Measurements from ENCODE around the gene TMEM106B.
"Not testable (repeated sequence)": the region's sequence is repeated elsewhere in the genome, so short reads cannot be mapped to it uniquely, and the experiment has no call there.

The TMEM106B gene

DNA sequence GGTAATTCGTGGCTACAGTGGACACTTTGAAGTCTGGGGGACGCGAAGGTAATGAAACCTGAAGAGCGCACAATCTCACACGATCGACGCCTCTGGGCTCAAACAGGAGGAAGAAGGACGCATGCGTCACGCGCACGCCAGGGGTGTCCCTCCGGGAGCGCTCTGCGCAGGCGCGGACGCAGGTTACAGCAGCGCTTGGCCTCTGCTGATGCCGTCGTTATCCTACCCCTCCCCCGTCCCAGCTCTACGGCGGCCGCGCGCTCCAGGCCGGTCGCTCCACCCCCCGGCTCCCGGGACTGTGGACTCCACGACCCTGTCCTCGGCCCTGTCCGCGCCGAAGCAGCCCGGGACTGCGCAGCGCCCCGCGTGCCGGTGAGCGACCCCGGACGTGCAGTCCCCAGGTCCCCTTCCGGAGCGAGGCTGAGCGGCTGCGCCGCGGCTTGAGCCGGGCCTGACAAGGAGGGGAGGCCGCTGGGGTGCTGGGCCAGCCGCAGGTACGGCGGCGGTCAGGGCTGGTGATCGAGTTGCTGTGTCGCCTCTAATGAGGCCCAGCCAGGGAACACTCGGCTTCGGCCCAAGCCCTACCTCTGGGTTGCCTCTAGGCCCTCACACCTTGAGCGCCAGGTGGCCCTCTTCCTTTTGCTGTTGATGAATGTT is at the start of gene TMEM106B:
Gene TMEM106B, plus strand, starts transcription at position 241 of the 657 bp plus-strand sequence. CDS start 3,517 bp downstream, outside the sequence.
- DNase-seq (ENCODE audit: low read depth) = peak; percentile 97

DNA sequence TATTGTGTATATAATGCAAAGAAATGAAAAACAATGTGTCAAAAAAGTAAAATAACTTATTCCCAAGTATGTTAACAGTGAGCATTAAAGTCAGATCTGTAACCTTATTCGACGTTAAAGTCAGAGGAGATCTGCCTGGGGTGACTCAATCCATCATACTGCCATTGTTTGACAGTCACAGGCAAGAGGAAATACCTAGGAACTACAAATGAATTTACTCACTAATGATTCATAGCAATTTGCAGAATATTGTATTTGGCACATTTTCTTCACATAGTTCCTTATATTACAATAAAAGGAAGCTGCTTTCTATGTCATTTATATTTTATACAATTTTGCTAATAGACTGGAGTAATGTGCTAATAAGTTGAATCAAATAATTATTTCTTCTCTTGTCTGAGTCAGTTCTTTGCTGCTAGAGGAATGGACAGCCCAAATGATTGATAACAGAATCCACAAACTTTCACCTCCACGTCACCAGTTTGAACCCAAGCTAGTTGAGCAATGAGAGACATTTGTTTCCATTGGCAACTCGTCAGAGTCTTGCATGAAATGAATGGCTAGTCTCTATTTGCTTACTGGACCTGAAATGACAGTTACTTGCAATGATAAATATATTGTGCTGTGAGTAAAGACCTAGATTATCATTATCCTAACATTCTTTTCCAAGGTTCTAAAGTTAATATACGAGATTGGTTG is 48.5 kb upstream of the TMEM106B start:
- DNase-seq (ENCODE audit: low read depth) = no peak

DNA sequence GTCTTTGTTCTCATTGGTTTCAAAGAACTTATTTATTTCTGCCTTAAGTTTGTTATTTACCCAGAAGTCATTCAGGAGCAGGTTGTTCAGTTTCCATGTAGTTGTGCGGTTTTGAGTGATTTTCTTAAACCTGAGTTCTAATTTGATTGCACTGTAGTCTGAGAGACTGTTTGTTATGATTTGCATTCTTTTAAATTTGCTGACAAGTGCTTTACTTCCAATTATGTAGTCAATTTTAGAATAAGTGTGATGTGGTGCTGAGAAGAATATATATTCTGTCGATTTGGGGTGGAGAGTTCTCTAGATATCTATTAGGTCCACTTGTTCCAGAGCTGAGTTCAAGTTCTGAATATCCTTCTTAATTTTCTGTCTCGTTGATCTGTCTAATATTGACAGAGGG is 43.0 kb upstream of the TMEM106B start:
- not testable (repeated sequence) for DNase-seq (ENCODE audit: low read depth)

DNA sequence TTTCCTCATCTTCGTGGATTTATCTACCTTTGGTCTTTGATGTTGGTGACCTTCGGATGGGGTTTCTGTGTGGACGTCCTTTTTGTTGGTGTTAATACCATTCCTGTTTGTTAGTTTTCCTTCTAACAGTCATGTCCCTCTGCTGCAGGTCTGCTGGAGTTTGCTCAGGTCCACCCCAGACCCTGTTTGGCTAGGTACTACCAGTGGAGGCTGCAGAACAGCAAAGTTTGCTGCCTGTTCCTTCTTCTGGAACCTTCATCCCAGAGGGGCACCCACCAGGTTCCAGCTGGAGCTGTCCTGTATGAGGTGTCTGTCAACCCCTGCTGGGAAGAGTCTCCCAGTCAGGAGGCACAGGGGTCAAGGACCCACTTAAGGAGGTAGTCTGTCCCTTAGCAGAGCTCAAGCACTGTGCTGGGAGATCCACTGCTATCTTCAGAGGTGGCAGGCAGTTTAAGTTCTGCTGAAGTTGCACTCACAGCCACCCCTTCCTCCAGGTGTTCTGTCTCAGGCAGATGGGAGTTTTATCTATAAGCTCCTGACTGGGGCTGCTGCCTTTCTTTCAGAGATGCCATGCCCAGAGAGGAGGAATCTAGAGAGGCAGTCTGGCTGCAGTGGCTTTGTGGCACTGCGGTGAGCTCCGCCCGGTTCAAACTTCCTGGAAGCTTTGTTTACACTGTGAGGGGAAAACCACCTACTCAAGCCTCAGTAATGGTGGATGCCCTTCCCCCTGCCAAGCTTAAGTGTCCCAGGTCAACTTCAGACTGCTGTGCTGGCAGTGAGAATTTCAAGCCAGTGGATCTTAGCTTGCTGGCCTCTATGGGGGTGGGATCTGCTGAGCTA is 40.9 kb upstream of the TMEM106B start:
- not testable (repeated sequence) for DNase-seq (ENCODE audit: low read depth)

DNA sequence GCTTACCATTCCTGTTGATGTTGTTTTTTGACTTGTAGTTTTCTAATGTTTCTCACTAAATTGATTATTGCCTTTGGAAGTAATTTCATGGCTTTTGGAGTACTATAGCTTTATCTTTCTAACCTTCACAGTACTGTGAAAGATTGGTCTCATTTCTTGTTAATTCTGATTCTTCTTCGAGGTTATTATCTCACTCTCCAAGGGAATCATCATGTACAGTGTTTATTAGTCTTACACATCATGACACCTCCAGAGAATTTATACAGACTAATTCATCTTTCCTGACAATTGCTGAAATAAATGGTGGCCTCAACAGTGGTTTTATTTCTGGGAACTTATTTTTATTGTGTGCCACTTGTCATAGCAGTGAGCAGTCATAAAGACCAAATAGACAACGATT is 37.4 kb upstream of the TMEM106B start:
- DNase-seq (ENCODE audit: low read depth) = no peak

DNA sequence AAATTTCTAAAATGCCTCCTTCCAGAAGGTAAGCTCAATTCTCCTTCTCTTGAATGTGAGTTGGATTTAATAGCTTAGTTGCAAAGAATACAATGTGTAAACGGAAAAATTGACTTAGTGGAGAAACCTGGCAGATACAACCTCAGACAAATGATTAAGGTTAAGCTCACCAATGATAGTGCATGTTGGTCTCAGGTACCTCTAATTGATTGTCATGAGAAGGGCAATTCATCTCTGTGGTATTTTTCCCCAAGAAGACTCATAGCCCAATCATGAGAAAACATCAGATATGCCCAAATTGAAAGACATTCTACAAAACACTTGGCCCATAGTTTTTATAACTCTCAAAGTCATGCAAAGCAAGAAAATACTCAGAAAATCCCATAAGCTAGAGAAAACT is 36.2 kb upstream of the TMEM106B start:
- no peak for DNase-seq (ENCODE audit: low read depth)

DNA sequence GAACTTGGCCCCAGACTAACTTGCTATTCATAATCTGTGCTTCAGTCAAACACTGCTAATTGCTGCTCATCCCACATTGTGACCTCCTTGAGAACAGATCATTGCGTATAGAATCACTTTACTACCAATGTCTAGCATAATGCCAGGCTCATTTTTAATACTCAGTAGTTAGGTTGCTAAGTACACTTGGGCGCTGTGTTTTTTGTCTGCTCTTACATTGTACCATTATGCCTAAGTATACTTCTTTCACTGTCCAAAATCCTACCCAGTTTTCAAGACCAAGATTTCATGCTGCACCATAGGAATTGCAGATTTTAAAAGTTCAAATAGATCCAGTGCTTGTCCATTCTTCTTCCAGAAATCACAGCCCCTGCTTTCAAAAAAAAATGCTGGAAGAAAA is 32.8 kb upstream of the TMEM106B start:
- DNase-seq (ENCODE audit: low read depth) = no peak

DNA sequence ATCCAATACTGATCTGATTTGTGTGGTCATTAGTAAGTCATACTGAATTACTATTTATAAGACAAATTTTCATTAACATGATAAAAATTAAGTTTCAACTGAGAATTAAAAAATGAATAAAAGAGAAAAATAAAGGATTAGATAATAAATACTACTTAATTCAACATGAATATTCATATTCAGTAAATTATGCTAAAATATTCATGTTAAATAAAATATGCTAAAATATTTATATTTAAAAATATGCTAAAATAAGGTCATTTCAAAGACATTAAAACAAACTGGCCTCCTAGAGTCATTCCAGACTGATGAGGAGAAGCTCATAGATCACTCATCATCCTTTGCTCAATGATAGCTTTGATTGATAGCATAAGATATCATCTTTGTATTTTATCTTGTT is 16.7 kb upstream of the TMEM106B start:
- DNase-seq (ENCODE audit: low read depth) = no peak

DNA sequence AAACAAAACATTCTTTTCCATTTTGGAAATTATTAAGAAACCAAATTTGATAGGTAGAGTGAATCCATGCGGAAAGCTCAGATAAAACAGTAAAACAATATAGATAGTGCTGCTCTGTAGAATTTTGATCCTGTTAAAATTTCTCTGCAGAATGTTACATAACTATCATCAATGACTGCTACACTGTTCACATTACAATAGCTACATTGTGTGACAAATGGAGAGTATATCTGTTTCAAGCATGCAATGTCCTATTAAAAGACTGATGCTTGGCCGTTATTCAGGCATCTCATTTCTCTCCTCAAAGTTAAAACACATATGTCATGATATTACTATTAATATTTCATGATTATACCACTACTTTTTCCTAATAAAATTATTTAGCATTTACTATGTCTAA is 14.7 kb upstream of the TMEM106B start:
- DNase-seq (ENCODE audit: low read depth) = no peak

DNA sequence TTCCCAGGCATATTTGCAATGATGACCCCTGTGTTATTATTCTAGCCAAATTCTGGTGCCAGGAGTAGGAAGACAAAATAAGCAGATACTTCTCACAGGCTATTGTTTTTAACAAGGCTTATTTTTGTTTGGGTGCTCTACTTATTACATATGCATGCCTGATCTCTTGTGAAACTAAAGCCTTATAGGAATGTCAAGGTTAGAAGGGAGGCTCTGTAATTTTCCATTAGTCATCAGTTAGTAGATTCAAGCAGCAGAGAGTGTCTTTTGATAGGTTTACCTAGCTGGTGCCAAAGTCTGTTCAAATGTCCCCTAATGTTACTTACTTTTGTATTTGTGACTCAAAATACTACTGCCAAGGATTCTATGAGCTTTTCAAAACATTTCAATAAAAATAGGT is 11.7 kb upstream of the TMEM106B start:
- DNase-seq (ENCODE audit: low read depth) = no peak

DNA sequence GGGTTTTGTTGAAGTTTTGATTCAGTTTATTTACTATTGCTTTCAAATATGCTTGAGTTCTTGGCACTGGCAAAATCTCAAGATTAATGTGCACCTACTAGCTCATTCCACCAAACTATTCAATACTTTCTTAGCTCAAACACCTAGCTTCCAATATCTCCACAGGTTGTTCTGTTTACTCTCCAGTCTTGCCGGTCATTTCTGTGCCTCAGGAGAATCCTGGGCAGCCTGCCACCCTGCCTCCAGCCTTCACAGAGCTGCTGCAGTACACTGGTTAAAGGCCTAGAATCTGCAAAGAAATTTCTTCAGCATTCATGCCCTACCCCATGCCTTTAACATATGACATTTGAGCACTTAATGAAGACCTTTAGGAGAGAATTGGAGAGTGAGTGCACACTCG is 4.0 kb upstream of the TMEM106B start:
- DNase-seq (ENCODE audit: low read depth) = no peak

DNA sequence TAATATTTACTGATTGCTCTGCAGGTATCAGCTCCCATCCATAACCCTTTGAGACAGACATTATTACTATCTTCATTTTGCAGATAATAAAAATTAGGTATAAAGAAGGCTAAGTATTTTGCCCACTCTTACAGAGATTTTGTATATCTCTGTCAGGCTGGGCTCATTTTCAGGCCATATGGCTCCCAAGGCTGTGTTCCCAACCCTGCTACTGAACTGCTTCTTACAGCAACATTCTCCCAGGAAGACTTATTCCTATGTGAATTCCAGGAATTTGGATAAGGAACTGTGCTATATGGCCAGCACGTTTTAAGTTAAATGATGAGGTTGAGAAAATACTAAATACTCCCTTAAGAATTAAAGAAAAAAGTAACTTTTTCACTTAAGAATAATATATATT is 1.9 kb upstream of the TMEM106B start:
- no peak for DNase-seq (ENCODE audit: low read depth)

DNA sequence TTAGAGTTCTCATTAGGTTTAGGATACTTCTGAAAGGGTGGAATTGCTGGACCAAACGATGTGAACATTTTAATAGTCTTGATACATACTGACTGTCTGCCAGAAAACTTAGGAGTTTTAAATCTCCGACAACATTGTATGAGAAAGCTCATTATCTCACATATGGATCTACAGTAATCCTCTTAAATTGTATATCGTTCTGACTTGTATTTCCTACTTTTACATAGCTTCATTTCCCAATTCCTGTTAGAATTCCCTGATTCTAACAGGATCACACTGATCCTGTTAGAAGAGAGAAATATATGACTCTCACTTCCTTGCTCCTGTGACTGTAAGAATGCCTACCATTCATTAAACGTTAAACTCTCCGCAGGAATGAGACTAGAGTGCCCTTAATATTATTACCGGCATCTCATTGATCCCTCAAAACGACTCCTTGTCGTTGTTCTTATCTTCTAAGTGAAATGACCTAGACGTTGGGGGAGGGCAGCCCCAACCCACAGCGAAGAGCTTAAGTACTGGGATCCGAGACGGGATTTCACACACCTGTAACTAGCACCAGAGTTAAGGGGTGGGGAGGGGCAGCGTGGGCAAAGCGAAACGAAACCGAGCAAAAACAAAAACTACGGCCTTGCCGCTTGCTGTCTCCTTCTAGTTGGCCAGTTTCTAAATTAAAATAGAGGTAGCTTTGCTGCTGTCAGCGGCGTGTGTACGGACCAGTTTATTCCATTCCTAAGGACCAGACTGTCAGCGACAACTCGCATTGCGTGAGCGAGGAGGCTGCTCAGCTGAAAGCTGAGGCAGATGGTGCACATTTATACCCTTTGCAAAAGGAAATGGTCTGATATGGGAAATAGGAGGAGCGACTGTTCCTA is 678 bp upstream of the TMEM106B start:
- DNase-seq (ENCODE audit: low read depth) = no peak

DNA sequence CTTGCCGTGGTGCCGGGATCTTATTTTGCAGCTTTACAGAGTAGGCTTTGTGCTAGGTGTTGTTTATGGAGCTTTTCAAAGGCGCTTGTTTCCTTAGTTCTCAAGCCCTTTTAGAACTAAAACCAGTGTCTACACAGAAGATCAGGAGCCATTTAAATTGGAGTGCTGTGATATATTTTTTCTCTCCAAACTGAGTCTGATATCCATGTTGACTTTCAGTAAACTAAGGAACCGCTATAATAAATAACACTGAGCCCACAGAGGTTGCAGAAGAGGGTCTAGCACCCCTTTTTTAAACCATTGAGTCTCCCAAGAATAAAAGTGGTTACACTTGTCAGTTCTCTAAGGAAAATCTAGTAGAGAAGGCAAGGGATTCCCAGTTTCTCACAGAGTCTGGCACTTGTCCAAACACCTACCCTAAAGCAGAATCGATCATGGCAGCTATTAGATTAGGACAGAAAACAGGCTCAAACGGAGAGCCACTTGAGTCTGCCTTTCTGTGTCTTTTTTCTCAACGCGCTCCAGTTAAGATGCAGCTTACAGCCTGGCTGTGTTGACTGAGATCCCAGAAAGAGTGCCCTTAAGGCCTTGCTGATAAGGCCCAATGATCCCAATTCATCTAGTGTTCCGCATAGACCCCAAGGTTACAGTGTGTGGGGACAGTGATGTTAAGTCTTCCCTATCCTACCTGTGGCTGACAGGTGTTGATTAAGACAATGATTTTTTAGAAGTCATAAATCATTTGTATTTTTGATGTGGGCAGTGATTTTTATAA is 804 bp downstream of the TMEM106B start:
- no peak for DNase-seq (ENCODE audit: low read depth)

DNA sequence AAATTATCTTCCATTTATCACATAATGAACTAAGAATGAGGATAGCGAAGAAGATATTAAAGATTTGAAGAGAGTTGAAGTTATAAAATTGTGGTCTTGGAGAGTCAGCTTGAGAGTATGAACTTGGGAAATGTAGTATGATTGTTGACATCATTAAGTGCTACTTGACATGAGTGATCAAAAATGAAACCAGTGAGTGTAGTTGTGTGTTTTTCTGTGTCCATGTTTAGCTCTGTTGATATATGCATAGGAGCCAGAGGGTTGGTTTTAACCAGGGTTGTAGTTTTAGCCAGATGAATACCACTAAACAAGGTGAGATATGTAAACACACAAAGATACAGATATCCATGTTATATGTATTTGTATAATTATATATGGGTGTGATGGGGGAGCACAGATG is 6.2 kb downstream of the TMEM106B start:
- DNase-seq (ENCODE audit: low read depth) = no peak

DNA sequence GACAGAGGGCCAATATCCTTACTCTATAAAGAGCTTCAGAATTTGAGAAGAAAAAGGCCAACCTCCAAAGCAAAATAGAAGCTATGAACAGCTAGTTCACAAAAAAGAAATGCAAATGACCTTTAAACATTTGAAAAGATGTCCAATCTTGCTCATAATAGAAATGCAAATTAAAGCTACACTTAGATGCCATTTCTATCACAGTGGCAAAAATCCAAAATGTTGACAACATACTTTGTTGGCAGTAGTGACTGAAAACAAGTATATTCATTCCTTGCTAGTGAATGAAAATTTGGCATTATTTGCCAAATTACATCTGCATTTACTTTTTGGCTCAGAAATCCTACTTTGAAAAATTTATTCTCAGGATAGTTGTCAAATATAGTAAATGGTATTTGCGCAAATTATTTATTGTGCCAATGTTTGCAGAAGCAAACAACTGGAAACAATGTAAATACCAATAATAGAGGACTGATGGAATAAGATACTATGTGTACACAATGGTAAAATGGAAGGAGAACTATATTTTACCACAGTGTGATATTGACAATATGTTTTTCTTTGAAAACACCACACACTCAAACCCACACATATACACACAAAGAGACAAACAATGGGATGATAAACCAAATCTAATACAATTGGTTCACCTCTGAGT is 9.4 kb downstream of the TMEM106B start:
- no peak for DNase-seq (ENCODE audit: low read depth)

DNA sequence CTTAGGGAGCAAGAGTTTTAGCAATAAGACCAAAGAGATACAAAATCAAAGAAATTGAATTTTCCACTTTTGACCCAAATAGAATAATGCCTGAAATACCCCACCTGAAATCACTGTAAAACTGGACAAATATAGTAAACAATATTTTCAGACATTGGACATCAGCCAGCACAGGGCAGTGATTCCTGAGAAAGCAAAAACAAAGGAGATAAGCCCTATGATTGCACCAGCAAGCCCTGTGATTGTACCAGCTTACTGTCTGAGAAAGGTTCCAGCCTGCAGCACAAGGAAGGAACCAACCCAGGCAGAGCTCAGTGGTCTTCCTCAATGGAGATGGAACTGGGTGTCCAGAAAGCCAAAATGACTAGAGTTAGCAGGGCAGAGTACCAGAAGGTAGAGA is 10.3 kb downstream of the TMEM106B start:
- no peak for DNase-seq (ENCODE audit: low read depth)

DNA sequence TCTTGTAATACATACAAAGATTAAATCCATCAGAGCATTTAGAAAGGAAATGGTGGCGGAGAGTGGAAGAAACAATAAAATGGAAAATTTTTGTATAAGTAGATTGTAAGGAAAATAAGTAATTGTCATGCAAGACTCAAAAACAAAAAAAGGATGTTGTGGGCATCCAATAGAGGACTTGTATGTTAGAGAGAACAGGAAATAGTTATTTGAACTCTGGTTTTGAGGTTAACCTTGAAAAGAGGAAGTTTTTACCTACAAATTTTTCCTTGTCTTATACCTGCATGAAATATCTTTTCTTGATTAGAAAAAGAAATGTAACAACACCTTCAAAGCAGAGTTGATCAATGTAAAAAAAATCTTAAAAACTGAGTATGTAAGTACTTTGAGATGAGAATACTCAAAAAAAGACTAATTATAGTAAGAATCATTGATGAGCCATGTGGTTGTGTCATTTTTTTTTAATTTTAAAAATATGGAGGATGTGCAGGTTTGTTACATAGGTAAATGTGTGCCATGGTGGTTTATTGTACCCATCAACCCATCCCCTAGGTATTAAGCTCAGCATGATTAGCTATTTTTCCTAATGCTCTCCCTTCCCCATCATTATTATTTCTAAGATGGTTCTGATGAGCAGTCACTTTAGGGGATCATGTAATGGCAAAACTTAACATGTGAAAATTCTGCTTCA is 11.9 kb downstream of the TMEM106B start:
- DNase-seq (ENCODE audit: low read depth) = no peak

DNA sequence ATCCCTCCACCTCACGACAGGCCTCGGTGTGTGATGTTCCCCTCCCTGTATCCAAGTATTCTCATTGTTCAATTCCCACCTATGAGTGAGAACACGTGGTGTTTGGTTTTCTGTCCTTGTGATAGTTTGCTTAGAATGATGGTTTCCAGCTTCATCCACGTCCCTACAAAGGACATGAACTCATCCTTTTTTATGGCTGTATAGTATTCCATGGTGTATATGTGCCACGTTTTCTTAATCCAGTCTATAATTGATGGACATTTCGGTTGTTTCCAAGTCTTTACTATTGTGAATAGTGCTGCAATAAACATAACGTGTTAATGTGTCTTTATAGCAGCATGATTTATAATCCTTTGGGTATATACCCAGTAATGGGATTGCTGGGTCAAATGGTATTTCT is 13.9 kb downstream of the TMEM106B start:
- not testable (repeated sequence) for DNase-seq (ENCODE audit: low read depth)

DNA sequence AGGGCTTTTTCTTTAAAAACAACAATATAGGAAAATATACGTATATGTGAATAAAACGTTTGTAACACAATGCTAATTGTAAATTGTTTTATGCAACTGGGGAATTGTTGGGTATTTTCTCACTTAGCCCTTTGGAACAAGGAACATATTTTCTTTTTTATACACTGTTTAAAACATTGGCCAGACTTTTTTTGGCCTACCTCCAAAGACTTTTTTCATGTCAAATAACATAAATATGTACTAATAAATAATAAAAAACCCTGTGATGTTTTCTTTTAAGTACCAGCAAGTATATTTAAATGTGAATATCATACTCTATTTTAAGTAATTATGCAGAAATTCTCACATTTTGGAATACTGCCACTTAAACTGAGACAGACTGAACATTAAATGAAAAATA is 15.7 kb downstream of the TMEM106B start:
- DNase-seq (ENCODE audit: low read depth) = no peak

All from T-helper 22 cell (primary cell).